Measurements from ENCODE around the gene SAMD13. TPM values are rescaled to one million over a fixed set of nuclear protein-coding genes. Genes with fewer than 3 reads are reported as not detected.

The SAMD13 gene

DNA sequence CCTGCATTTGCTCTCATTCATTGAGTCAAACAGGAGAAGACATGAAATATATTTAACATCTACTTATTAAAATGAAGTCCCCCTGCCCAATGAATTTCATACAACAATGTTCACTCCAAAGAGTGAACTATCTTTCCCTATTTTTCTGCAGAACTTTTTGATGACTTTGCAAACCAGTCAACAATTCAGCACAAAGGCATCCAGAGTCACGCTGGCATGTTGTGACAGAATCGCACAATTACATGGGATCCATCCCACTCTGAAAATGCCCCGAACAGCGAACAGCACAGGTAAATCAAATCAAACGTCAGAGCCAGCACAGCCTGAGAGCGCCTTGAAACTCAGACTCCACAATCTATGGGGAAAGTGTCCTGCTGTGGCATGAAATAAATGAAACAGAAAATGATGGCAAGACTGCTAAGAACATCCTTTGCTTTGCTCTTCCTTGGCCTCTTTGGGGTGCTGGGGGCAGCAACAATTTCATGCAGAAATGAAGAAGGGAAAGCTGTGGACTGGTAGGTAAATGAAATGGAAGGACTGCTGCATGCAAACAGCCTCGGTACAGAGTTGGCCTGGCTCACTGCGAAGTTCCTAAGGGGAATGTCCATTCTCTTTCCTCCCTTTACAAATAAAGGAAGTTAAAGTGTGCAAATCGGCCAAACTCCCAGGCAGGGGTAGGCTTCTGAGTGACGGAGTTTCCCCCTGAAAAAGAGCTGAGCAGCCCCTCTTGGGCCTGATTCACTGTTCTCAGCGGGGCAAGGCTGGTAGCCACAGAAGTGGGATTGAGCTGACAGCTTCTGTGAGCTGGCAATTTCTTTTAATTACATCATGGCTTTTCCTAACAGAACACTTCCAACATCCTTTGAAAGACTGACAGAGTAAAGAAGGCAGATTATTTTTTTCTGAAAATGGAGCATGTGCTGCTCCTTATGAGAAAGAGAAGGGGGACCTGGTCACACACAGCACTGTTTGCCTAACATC is 97.0 kb downstream of the SAMD13 start, which contains the start of gene DNASE2B:
TSS of gene DNASE2B (plus strand) at position 310 of the 981 bp plus-strand sequence. CDS start at position 391, 81 bp downstream.
- Histone ChIP-seq H3K36me3 (replicated peaks in 1 of 2; ENCODE audit: control insufficient read depth in 2 of 2, insufficient read depth in 2 of 2, low read length in 2 of 2) (no peaks in the 10 kb centered on the region), H3K4me2 (ENCODE audit: insufficient read depth, low read length, poor library complexity, severe bottlenecking) (no peak within 1 kb of the TSS), H2BK5ac (ENCODE audit: low read length) (no peak within 1 kb of the TSS), H3K27me3 (ENCODE audit: control insufficient read depth in 3 of 3, insufficient read depth in 3 of 3, low read depth in 1 of 3, low read length in 3 of 3) (no peaks in the 10 kb centered on the region), H3K18ac (ENCODE audit: low read length) (no peak within 1 kb of the TSS), H3K9ac (ENCODE audit: low read depth, low read length, poor library complexity) (no peak within 1 kb of the TSS), H3K23ac (ENCODE audit: low read depth, low read length, poor library complexity) (no peak within 1 kb of the TSS), H2BK15ac (ENCODE audit: low read length) (no peak within 1 kb of the TSS), H2BK120ac (ENCODE audit: low read depth, low read length) (no peak within 1 kb of the TSS), H3K9me3 (replicated peaks in 1 of 2; ENCODE audit: control insufficient read depth in 2 of 2, insufficient read depth in 1 of 2, low read depth in 1 of 2, low read length in 2 of 2) (no peaks in the 10 kb centered on the region), H3K14ac (ENCODE audit: low read length) (no peak within 1 kb of the TSS), H3K79me1 (ENCODE audit: low read depth, low read length) (no peaks in the 10 kb centered on the region), H4K8ac (ENCODE audit: low read depth, low read length) (no peak within 1 kb of the TSS), H3K27ac (replicated peaks; ENCODE audit: low read length) (no peak within 1 kb of the TSS), H2AK5ac (ENCODE audit: low read depth, low read length) (no peak within 1 kb of the TSS), H3K4me1 (ENCODE audit: control insufficient read depth in 2 of 2, insufficient read depth in 1 of 2, low read depth in 1 of 2, low read length in 2 of 2) (peaks cover 0 to 1% of the 10 kb centered on the region in 2 donors), H4K91ac (ENCODE audit: low read depth, low read length, poor library complexity) (no peak within 1 kb of the TSS), H2BK12ac (ENCODE audit: low read length) (no peak within 1 kb of the TSS), H2AFZ (ENCODE audit: low read length) (peak within 1 kb of the TSS; percentile 74), H3K4ac (ENCODE audit: low read length) (no peak within 1 kb of the TSS), H3K4me3 (ENCODE audit: low read length in 2 of 2) (no peak within 1 kb of the TSS)
- WGBS, 2 donors (ENCODE audit: extremely low coverage in 2 of 2, insufficient read length in 2 of 2, insufficient replicate concordance in 1 of 2), result no CpG with 5 or more reads among the region's 11 CpGs
- no peak for DNase-seq (ENCODE audit: low spot score)

Small RNA genes within 50 kb of the gene (small RNA-seq; reads per million reads assigned to genes)
- gene RF00410 (ENCODE audit: insufficient read depth), result not detected

Measured in neuronal stem cell (in vitro differentiated cells).